22Rv1 (cell line): Measurements from ENCODE around the gene GARRE1.

Experiments
- ZFX ChIP-seq: fragments of 450-650 bp; IDR thresholded peaks from 2 replicates; pipeline ENCODE4 v1.6.1; 2017; ENCODE audit warnings: antibody characterized with exemption, borderline replicate concordance
- TF ChIP-seq, protein P1 (sequence below): fragments of 450-650 bp; IDR thresholded peaks from 2 replicates; pipeline ENCODE4 v1.5.1; 2017; ENCODE audit warnings: mild to moderate bottlenecking

GRCh38 chr19:34282611-34283519 is 28.5 kb downstream of the GARRE1 start:
- TF ChIP-seq, protein P1, sequence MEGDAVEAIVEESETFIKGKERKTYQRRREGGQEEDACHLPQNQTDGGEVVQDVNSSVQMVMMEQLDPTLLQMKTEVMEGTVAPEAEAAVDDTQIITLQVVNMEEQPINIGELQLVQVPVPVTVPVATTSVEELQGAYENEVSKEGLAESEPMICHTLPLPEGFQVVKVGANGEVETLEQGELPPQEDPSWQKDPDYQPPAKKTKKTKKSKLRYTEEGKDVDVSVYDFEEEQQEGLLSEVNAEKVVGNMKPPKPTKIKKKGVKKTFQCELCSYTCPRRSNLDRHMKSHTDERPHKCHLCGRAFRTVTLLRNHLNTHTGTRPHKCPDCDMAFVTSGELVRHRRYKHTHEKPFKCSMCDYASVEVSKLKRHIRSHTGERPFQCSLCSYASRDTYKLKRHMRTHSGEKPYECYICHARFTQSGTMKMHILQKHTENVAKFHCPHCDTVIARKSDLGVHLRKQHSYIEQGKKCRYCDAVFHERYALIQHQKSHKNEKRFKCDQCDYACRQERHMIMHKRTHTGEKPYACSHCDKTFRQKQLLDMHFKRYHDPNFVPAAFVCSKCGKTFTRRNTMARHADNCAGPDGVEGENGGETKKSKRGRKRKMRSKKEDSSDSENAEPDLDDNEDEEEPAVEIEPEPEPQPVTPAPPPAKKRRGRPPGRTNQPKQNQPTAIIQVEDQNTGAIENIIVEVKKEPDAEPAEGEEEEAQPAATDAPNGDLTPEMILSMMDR, result no peak
- no peak for TF ChIP-seq ZFX
